ENCODE results near the gene PNMA6F.
"Not testable (repeated sequence)": the region's sequence is repeated elsewhere in the genome, so short reads cannot be mapped to it uniquely, and the experiment has no call there.

The PNMA6F gene

DNA sequence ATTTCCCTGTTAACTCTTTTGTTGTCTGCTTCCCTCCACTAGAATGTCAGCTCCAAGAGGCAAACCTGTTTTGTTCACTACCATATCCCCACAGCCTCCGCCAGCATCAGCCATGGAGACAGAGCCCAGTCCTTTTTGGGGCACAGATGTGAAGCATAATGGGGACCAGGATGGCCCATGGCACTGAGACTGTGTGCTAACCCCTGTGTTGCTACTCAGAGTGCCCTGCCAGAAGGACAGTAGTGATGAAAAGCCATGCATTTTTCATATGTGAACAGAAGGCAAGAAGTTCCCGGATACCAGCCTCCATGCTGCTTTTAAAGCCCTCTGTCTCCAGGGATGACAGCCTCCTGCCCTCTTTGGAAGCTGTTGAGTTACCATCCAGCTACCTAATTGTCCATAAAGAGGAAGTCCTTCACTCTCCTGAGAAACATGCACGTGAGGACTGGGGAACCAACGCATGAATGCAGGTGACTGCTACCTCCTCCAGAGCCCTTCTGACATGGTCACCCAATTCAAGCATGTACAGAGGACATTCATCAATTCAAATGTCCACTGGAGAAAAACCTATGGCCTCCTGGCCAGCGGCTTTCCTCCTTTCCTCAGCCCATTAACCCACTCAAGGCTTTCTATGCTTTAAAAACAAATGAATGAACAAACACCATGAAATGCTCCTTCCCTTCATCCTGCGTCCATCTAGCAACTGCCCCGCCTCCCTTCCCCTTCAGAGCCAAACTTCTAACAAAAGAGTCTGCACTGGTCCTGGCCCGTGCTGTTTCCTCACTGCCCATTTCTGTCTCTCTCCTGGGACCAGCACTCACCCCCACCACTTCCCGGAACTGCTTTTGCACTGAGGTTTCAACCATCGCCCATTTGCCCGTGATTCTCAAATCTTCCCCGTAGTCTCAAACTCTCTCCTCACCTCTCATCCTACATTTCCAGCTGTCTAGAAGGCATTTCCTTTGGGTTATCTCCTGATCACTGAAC, 18.0 kb downstream of the PNMA6F start:
- in situ Hi-C loops (cut with HindIII; ENCODE audit: low sequenced_read_pairs), result no loop called here
- H3K4me3 ChIP-seq (ENCODE audit: low read depth, low read length), result no peak overlapping the region
- no peak for DNase-seq (ENCODE audit: low read depth, low spot score)
- TF ChIP-seq, protein P1, sequence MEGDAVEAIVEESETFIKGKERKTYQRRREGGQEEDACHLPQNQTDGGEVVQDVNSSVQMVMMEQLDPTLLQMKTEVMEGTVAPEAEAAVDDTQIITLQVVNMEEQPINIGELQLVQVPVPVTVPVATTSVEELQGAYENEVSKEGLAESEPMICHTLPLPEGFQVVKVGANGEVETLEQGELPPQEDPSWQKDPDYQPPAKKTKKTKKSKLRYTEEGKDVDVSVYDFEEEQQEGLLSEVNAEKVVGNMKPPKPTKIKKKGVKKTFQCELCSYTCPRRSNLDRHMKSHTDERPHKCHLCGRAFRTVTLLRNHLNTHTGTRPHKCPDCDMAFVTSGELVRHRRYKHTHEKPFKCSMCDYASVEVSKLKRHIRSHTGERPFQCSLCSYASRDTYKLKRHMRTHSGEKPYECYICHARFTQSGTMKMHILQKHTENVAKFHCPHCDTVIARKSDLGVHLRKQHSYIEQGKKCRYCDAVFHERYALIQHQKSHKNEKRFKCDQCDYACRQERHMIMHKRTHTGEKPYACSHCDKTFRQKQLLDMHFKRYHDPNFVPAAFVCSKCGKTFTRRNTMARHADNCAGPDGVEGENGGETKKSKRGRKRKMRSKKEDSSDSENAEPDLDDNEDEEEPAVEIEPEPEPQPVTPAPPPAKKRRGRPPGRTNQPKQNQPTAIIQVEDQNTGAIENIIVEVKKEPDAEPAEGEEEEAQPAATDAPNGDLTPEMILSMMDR (IDR thresholded peaks at IDR 0.05; ENCODE audit: low read depth, low read length), result no peak

DNA sequence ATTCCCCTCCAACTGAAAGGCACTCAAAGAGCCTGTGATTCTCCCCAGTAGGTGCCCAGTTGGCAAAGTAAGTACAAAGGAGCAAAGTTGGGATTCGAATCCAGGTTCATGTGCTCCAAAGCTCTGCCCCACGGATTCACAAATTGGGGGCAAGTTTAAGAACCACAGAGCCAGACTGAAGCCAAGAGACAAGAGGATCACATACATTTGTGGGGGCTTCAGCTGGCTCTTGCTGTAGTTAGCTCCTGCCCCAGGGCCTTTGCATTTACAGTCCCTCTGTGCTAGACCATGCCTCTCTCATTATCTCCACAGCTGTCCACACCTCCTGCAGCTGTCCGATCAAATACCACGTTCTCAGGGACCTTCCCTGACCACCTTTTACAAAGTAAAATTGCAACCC, 18.8 kb downstream of the PNMA6F start:
- no peak overlapping the region for H3K4me3 ChIP-seq (ENCODE audit: low read depth, low read length)
- no peak for DNase-seq (ENCODE audit: low read depth, low spot score)
- in situ Hi-C loops (cut with HindIII; ENCODE audit: low sequenced_read_pairs), result no loop called here
- TF ChIP-seq, protein P1 (IDR thresholded peaks at IDR 0.05; ENCODE audit: low read depth, low read length), result no peak

DNA sequence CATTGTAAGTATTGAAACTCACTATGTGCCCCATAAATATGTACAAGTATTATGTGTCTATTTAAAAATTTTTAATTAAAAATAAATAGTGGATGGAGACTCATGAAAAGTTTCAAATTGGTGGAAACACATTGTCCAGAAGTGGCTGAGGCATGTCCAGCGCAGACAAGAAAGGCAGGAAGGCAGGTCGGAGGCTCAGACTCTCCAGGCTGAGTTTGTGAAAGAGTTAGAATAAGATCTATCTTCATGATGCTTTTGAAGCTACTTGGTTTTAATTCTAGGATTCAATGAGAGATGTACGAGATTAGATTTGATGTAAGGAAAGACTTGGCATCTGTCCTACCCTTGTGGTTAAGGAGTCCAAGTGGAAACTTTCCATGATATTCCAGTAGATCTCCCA, 19.8 kb downstream of the PNMA6F start:
- in situ Hi-C loops (cut with HindIII; ENCODE audit: low sequenced_read_pairs), result no loop called here
- no peak overlapping the region for H3K4me3 ChIP-seq (ENCODE audit: low read depth, low read length)
- TF ChIP-seq, protein P1 (IDR thresholded peaks at IDR 0.05; ENCODE audit: low read depth, low read length), result no peak
- DNase-seq (ENCODE audit: low read depth, low spot score), result no peak

DNA sequence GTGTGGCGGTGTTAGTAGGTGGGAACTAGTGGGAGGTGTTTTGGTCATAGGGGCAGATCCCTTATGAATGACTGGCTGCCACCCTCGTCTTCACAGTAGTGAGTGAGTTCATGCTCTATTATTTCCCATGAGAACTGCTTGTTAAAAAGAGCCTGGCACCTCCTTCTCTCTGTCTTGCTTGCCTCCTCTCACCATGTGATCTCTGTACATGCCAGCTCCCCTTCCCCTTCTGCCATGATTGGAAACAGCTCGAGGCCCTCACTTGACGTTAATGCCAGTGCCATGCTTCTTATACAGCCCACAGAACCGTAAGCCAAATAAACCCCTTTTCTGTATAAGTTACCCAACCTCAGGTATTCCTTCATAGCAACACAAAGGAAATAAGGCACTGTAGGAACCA, 21.7 kb downstream of the PNMA6F start:
- no peak overlapping the region for H3K4me3 ChIP-seq (ENCODE audit: low read depth, low read length)
- in situ Hi-C loops (cut with HindIII; ENCODE audit: low sequenced_read_pairs), result no loop called here
- no peak for DNase-seq (ENCODE audit: low read depth, low spot score)
- TF ChIP-seq, protein P1 (IDR thresholded peaks at IDR 0.05; ENCODE audit: low read depth, low read length), result no peak

DNA sequence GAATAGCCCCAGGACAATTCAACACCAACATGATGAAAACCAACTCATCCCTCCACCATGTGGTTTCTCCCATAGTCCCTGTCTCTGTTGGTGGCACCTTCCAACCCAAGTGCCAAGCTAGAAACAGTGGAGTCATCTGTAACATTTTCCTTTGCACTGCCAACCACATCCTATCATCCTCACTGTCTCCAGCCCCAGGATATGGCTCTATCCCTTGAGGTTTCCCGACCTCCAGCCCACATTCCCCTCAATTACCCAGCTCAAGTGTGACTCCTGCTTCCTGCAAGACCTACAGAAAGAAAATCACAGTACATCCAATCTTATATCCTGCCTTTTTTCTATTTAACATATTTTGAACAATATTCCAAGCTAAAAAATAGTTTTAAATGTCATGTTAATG, 24.2 kb downstream of the PNMA6F start:
- in situ Hi-C loops (cut with HindIII; ENCODE audit: low sequenced_read_pairs), result no loop called here
- no peak for DNase-seq (ENCODE audit: low read depth, low spot score)
- H3K4me3 ChIP-seq (ENCODE audit: low read depth, low read length), result no peak overlapping the region
- TF ChIP-seq, protein P1 (IDR thresholded peaks at IDR 0.05; ENCODE audit: low read depth, low read length), result no peak

DNA sequence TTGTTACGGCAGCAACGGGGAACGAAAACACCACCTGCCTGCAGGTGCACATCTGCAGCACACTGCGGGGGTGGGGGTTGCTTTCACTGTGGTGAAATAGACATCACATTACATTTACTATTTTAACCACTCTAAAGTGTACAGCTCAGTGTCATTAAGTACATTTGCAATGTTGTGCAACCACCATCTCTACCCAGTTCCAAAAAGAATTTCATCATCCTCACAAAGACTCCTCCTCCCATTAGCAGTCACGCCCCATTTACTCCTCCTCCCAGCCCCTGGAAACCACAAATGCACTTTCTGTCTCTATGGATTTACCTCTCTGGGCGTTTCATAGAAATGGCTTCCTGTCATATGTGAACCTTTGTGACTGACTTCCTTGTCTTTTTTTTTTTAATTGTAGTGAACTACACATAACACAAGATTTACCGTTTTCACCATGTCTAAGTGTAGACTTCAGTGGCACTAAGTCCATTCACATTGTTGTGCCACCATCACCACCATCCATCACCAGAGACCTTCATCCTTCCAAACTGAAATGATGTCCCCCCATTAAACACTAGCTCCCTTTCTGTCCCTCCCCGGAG, 28.0 kb downstream of the PNMA6F start:
- in situ Hi-C loops (cut with HindIII; ENCODE audit: low sequenced_read_pairs); DNase-seq (ENCODE audit: low read depth, low spot score); H3K4me3 ChIP-seq (ENCODE audit: low read depth, low read length): not testable (repeated sequence)

DNA sequence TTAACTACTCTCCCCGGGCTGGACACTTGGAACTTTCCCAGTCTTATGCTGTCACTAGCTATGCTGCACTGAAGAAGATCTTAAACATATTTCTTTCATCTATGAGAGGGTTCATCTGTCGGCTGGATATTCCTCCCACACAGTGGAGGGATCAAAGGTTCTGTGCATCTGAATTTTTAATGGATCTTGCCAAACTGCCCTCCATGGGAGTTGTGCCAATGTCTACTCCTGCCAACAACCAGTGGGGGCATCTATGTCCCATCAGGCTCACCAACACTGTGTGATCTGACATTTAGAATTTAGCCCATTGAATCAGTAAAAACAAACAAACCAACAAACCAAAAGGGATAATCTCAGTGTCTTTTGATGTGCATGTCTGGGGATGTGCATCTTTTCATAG, 32.8 kb downstream of the PNMA6F start:
- DNase-seq (ENCODE audit: low read depth, low spot score); in situ Hi-C loops (cut with HindIII; ENCODE audit: low sequenced_read_pairs); H3K4me3 ChIP-seq (ENCODE audit: low read depth, low read length): not testable (repeated sequence)

DNA sequence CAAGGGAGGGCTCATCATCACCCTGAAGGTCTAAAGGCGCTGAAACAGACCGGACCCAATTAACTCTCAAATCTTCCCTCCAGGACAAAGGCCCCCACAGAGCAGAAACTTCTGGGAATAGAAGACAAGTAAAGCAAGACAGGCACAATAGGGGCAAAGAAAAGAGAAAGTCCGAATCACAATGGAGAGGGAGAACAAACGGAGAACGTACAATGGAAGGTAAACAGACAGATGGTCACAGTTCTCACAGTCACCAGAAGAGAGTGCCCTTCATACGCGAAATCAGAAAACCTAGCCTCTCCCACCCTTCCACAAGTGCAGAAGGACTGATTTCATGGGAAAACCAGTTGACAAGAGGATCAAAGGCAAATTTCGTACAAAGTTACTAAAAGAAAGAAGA, 35.9 kb downstream of the PNMA6F start:
- H3K4me3 ChIP-seq (ENCODE audit: low read depth, low read length); in situ Hi-C loops (cut with HindIII; ENCODE audit: low sequenced_read_pairs); DNase-seq (ENCODE audit: low read depth, low spot score): not testable (repeated sequence)

DNA sequence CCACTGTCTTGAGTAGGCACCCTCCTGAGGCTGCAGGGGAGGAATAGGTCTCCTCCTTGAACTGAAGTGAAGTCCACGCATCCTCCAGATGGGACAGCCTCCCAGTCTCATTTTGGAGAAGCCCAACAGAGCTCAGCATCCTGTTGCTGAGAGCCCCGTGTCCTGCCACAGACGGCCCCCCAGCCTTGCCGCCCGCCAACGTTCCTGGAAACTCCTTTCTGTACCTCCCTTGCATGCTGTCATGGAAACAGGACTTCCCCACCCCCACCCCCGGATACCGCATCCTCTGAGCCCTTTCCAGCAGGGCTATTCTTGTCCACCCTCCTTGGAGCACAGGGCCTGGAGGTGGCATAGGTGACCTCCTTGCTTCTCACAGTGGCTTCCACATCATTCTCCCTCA, 37.6 kb downstream of the PNMA6F start:
- in situ Hi-C loops (cut with HindIII; ENCODE audit: low sequenced_read_pairs); H3K4me3 ChIP-seq (ENCODE audit: low read depth, low read length); DNase-seq (ENCODE audit: low read depth, low spot score): not testable (repeated sequence)

DNA sequence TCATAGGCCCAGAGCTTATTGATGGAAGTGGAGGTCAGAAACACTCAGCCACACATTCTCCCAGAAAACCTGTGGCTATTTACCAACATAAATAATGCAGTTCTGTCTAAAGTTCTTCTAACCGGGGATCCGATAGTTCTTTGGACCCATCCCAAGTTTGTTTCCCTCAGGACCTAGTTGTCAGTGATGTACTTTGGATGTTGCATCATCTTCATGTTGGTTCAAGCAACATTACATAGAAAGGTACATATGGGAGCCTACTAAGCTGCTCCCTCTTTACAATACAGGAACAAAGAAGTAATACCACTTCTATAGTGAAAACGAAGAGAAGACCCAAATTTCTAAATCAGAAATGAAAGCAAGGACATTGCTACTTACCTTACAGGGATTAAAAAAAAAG, 39.8 kb downstream of the PNMA6F start:
- H3K4me3 ChIP-seq (ENCODE audit: low read depth, low read length); DNase-seq (ENCODE audit: low read depth, low spot score); in situ Hi-C loops (cut with HindIII; ENCODE audit: low sequenced_read_pairs): not testable (repeated sequence)

DNA sequence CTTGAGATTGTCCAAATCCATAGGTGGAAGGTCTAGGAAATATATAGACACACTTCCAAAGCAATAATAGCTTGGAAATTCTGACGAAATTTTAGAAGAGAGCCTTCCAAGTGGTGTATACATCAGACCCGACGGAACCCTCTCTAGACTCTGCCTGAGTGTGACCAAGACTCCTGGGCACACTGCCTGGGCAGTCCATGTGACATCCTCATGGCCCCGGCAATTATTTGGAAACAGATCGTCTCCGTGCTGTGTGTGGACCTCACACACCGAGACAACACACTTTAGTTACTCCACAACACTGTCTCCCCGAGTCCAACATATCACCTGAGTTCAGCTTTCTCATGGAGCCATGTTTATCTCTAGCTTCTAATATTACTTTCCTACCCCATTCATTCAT, 42.3 kb downstream of the PNMA6F start:
- H3K4me3 ChIP-seq (ENCODE audit: low read depth, low read length); in situ Hi-C loops (cut with HindIII; ENCODE audit: low sequenced_read_pairs); DNase-seq (ENCODE audit: low read depth, low spot score): not testable (repeated sequence)

All from astrocyte of the spinal cord (primary cell).